HFF-Myc (cell line): Measurements from ENCODE around the gene TXNL1.
A peak's percentile ranks its signal among the peaks of the same experiment; 100 is the strongest.

Experiments
- DNase-seq: peaks from one replicate; pipeline ENCODE4 v3.0.0-alpha.2; 2011; ENCODE audit warnings: low read depth; ENCODE audit errors: extremely low read depth
- H3K4me3 ChIP-seq: replicated peaks from 2 replicates; pipeline ENCODE4 v1.5.1; 2011; ENCODE audit warnings: low read depth, mild to moderate bottlenecking, control low read depth, low read length
- CTCF ChIP-seq: IDR thresholded peaks from 2 replicates; pipeline ENCODE4 v1.5.1; 2012; ENCODE audit warnings: mild to moderate bottlenecking, low read depth, low read length, control low read depth; ENCODE audit errors: missing control alignments

Gene TXNL1

GRCh38 chr18:56638232-56639103 lies at the start of gene TXNL1:
TSS of gene TXNL1 (minus strand) at chr18:56638592. CDS start at chr18:56638440, 152 bp downstream.
- DNase-seq, result peak; percentile 98
- no peak for TF ChIP-seq CTCF
- H3K4me3 ChIP-seq, result peak within 1 kb of the TSS; percentile 82

DNA sequence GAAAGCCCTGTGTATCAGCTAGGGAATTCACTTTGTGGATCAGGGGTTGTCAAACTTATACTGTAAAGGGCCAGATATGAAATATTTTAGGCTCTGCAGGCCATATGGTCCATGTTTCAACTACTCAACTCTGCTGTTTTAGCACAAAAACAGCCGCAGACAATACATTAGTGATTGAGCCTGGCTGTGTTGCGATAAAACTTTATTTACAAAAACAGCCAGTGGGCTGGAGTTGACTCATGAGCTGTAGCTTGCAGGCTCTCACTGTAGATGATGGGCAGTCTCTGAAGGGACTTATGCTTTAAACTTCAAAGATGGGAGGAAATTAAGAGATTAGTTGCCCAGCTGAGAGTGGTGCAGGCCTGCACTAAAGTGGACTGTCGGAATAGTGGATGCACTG lies 45.9 kb upstream of the TXNL1 start:
- H3K4me3 ChIP-seq, result no peak overlapping the region
- no peak for TF ChIP-seq CTCF
- DNase-seq, result no peak

DNA sequence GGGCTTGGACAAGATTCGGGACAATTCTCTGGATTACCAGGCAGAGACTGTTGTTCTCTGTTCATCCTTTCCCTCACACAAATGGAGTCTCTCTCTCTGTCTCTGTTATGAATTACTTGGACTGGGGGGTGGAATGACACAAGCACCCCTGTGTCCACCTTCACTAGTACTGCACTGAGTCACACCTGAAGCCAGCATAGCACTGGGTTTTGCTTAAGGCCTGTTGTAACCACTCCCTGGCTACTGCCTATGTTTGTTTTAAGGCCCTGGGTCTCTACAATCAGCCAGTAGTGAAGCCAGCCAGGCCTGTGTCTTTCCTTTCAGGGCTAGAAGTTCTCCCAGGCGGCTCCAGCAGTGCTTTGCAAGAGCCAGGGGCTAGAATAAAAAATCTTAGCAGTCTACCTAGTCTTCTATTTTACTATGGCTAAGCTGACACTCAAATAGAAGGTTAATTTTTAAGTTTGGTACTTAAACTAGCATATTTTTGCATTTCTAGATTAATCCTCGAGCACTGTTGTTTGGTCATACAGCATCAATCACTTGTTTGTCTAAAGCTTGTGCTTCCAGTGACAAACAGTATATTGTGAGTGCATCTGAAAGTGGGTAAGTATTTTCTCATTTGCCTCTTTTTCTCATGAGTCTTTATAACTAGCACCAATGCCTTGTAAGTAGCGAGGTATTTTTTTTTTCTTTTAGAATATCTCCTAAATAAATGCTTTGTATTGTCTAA lies 40.6 kb upstream of the TXNL1 start:
- DNase-seq, result no peak

GRCh38 chr18:56676639-56677038 lies 38.2 kb upstream of the TXNL1 start:
- no peak for TF ChIP-seq CTCF
- no peak for DNase-seq
- no peak overlapping the region for H3K4me3 ChIP-seq

More for the DNA sequence above, 40.6 kb upstream of the TXNL1 start:
- TF ChIP-seq CTCF, result no peak
- H3K4me3 ChIP-seq, result no peak overlapping the region

DNA sequence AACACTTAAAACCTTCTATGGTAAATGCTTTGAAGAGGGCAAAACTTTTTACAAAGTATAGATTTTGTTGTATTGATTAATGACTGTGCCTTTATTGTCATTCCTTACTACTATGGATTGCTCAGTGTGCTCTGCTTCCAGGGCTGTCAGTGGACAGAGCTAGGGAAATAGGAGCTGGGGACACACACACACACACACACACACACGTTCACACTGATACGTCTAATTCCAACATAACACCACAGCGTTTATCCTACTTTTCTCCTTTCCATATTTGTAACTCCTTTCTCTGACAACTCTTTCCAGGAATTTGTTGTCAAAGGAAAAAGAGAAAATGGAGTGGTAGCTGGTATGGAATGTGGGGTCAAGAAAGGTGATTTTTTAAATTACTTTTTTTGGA lies 34.6 kb upstream of the TXNL1 start:
- TF ChIP-seq CTCF, result no peak
- H3K4me3 ChIP-seq, result no peak overlapping the region
- DNase-seq, result no peak

- DNase-seq, result no peak
- no peak for TF ChIP-seq CTCF
- no peak overlapping the region for H3K4me3 ChIP-seq
Observed at GRCh38 chr18:56672391-56672790, 34.0 kb upstream of the TXNL1 start.
